Stimulated activated CD4-positive, alpha-beta T cell treated with anti-CD3 and anti-CD28 coated beads, Interleukin-1b, Interleukin-23, amount 100 ng/mL, for 1 hour (primary cell): ENCODE data around the gene CRKL.
"Not testable (repeated sequence)": the region's sequence is repeated elsewhere in the genome, so short reads cannot be mapped to it uniquely, and the experiment has no call there.

ENCODE experiments used
- DNase-seq, 2 donors: peaks; one replicate each; pipeline ENCODE4 v3.0.0-alpha.2; 2020; ENCODE audit warnings: low read depth in 2 of 2

Gene CRKL

GRCh38 chr22:20916916-20917810 lies at the start of gene CRKL:
TSS of gene CRKL (plus strand) at chr22:20917407. CDS start at chr22:20917935, 528 bp downstream.
- peak; percentile 89 to 94 for DNase-seq

GRCh38 chr22:20868025-20868962 lies 48.9 kb upstream of the CRKL start:
- DNase-seq, result no peak

DNA sequence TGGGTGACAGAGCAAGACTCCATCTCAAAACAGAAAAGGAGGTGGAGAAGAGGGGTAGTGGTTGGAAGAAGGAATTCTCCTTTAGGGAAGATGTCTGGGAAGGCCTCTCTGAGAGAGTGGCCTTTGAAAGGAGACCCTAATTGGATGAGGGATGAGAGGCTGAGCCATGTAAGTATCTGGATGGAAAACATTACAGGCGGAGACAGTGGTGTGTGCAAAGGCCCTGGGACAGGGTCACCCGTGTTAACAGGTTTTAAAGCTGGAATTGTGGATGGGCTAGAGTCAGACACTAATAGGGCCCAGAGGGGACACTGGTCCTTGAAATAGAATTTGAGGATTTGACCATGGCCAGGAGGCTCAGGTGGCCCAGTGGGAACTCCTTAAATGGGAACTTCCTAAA lies 48.0 kb upstream of the CRKL start:
- DNase-seq, result no peak

GRCh38 chr22:20873214-20873613 lies 44.0 kb upstream of the CRKL start:
- no peak for DNase-seq

DNA sequence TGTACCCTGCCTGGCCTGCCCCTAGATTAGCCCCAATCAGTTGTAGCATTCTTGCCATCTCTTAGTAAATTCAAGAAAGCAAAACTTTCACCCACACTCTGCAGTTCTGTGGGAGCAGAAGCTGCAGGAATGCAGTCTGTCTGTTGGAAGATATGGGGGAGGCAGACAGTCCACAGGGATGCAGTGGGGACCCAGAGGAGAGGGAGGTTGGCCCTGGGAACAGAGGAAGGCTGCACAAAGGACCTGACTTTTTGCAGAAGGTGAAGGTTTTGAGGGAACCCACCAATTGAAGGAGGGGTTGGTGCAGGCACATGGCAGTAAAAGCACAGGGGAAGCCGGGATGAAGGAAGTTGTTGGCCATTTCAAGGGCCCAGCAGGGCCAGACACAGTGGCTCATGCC lies 41.9 kb upstream of the CRKL start:
- DNase-seq, result no peak

DNA sequence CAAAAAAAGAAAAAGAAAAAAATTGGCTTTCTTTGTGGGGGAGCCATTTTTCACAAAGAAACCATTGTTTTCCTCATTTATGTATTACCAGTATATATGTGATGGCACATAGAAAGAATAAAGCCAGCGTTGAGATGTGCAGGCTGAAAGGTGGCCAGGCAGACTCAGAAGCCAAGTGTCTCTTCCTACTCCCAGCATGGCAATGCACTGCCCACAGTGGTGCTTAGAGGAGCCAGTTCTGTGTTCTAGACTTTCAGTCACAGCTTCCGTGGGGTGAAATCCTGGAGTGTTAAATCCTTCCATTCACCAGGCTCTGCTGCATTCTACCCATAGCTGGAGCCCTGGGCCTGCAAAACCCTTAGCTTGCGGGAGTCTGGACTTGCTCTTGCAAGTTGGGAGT lies 39.5 kb upstream of the CRKL start:
- DNase-seq, result no peak

- no peak for DNase-seq
These were observed 36.0 kb upstream of the CRKL start for GRCh38 chr22:20881231-20881630.

DNA sequence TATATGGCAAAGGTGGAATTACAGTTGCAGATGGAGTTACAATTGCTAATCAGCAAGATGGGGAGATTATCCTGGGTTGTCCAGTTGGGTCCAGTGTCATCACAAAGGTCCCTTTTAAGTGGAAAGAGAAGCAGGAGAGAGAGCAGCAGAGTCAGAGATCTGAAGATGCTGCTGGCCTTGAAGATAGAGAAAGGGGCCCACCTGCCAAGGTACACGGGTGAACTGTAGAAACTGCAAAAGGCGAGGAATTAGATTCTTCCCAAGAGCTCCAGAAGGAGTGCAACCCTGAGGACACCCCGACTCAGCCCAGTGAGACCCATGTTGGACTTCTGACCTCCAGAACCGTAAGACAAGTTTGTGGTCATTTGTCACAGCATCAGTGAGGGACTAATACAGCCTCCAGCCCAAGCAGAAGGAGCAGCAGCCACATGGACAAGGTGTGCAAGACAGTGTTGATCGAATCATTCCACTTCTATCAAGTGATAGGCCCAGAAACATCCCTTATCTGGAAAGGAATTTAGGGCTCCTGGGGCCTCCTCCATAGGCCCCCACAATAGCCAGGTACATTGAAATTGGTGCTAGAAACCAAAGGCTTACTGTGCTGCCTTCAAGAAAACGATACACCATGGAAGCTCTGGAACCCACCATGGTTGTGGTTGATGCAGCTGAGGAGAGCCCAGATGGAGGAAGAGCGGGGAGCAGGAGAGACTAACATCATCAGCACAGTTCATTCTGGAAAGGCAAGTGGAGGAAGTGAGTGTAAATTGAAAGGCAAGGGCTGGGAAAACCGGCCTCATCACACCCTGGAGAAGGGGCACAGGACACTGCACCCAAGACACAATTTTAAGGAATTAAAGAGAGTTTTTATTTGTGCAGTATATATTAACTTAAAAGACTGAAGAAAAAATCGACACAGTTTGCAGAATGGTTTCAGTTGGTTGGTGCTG lies 35.1 kb upstream of the CRKL start:
- DNase-seq, result no peak

- DNase-seq, result no peak
These were observed 34.4 kb upstream of the CRKL start for GRCh38 chr22:20882855-20883254.

DNA sequence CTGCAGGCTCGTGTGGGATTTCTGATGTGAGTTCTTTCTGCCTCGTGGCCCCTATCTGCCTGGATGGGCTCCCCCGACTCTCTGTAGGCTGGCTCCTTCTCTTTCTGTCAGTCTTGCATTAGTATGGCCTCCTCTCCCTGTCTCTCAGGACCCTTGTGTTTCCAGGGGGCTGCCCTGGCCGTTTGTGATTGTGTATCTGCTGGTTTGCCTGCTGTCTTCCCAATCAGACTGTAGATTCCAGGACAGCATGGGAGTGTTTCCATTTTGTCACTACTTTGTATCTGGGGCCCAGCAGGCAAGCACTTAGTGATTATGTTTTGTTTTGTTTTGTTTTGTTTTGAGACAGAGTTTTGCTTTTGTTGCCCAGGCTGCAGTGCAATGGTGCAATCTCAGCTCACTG lies 32.8 kb upstream of the CRKL start:
- DNase-seq, result no peak

GRCh38 chr22:20885017-20885556 lies 32.1 kb upstream of the CRKL start:
- DNase-seq, result no peak

GRCh38 chr22:20885557-20886323 lies 31.5 kb upstream of the CRKL start:
- peak in 1 of 2 donors; percentile 0 for DNase-seq

DNA sequence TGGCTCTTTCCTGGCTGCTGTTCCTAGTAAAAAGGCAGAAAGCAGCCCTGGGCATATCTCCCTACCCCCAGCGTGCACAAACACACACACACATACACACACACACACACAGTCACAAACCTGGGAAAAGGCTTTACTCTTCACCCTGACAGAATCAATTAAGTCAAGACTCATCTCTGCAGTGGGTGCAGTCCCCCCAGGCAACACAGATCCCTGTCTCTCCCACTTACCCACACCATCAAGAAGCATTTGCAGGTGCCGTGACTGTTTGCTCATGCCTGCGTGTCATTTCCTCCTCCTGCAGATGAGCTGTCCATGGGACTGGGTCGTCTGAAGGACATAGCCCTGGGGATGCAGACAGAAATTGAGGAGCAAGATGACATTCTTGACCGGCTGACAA lies 29.8 kb upstream of the CRKL start:
- no peak for DNase-seq

- no peak for DNase-seq
These were observed 28.0 kb upstream of the CRKL start for GRCh38 chr22:20889025-20889704.

DNA sequence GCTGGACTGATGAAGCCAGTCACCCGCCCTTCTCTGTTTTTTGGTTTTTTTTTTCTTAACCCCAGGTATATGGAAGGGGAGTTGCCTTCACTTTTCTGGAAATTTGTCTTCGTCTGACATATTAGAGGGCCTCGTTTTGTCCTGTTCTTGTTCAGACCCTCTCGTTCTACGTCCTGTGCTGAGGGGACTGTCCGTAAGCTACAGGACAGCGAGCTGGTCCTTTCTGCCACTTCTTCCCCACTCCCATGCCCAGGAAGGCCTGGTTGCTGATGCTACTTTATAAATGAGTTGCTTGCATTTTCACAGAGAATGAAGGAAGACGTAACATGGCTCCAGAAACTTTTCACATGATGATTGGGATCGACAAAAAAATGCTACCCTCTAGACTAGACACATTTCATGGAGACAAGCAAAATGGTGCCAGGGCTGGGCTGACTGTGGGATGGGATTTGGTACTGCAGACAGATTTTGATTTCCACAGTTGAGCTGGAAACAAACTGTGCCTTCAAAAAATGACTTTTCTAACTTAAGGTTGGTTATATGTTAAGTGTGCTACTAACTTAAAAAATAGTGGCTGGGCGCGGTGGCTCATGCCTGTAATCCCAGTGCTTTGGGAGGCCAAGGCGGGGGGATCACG lies 27.2 kb upstream of the CRKL start:
- no peak for DNase-seq

- DNase-seq, result no peak
These were observed 26.2 kb upstream of the CRKL start for GRCh38 chr22:20890975-20891374.

- not testable (repeated sequence) for DNase-seq
These were observed 19.5 kb upstream of the CRKL start for GRCh38 chr22:20897737-20898136.

DNA sequence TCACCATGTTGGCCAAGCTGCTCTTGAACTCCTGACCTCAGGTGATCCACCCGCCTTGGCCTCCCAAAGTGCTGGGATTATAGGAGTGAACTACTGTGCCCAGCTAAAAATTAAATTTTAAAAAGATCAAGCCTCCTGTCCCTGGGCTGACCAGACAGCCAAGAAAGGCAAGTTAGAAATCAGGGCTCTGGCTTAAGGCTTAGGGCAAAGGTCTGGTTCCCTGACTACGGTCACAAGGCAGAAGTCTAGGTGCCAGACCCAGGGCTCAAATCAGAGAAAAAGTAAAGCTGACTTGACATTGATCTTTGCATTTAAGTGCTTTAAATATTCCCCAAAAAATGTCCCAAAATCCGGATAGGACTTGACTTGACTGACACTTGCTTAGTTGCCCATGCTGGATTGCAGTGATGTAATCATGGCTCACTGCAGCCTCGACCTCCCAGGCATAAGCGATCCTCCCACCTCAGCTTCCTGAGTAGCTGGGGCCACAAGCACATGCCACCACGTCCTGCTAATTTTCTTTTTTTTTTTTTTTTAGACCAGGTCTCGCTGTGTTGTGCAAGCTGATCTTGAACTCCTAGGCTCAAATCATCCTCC lies 17.3 kb upstream of the CRKL start:
- no peak for DNase-seq
